ENCODE measurements around the gene SH3BP4.

SH3BP4 gene

GRCh38 chr2:235095569-235095968, 143.8 kb downstream of the SH3BP4 start:
- DNase-seq = peak; percentile 47

- DNase-seq = peak; percentile 43
Observed at GRCh38 chr2:235096447-235096846, 144.6 kb downstream of the SH3BP4 start.

GRCh38 chr2:235097196-235097595, 145.4 kb downstream of the SH3BP4 start:
- no peak for DNase-seq

GRCh38 chr2:235098269-235098668, 146.5 kb downstream of the SH3BP4 start:
- DNase-seq = no peak

- peak; percentile 77 for DNase-seq
Observed at GRCh38 chr2:235098736-235099494, 147.1 kb downstream of the SH3BP4 start.

- DNase-seq = no peak
Observed at GRCh38 chr2:235102896-235103295, 151.1 kb downstream of the SH3BP4 start.

All from fibroblast of skin of right quadriceps (primary cell).